MM.1S (cell line): ENCODE data around the gene RPTOR.
"Not testable (repeated sequence)": the region's sequence is repeated elsewhere in the genome, so short reads cannot be mapped to it uniquely, and the experiment has no call there.

Experiments
- DNase-seq: peaks from one replicate; pipeline ENCODE4 v3.0.0-alpha.2; 2015
- H2AFZ ChIP-seq: fragments of 300-600 bp; sonication (generic); 2 replicates; pipeline ENCODE4 v1.6.0; 2016; ENCODE audit warnings: antibody characterized with exemption, low read length
- H3F3A ChIP-seq: fragments of 300-600 bp; sonication (generic); 2 replicates; pipeline ENCODE4 v1.6.1; 2016; ENCODE audit warnings: mild to moderate bottlenecking, antibody characterized with exemption, low read length, moderate library complexity, mixed read lengths; ENCODE audit not compliant: insufficient read depth
- H3K27ac ChIP-seq: fragments of 300-600 bp; sonication (generic); 2 replicates; pipeline ENCODE4 v1.5.1; 2016; ENCODE audit warnings: mild to moderate bottlenecking, low read length
- H3K27me3 ChIP-seq: fragments of 300-600 bp; sonication (generic); replicated peaks from 2 replicates; pipeline ENCODE4 v1.6.0; 2016; ENCODE audit warnings: low read length; ENCODE audit not compliant: insufficient read depth
- H3K36me3 ChIP-seq: fragments of 300-600 bp; sonication (generic); replicated peaks from 2 replicates; pipeline ENCODE4 v1.6.1; 2016; ENCODE audit warnings: mild to moderate bottlenecking, low read length, mixed read lengths; ENCODE audit not compliant: insufficient read depth
- H3K4me1 ChIP-seq: fragments of 300-600 bp; sonication (generic); 2 replicates; pipeline ENCODE4 v1.6.1; 2016; ENCODE audit warnings: low read length, mixed read lengths
- H3K4me2 ChIP-seq: fragments of 300-600 bp; sonication (generic); 2 replicates; pipeline ENCODE4 v1.6.0; 2016; ENCODE audit warnings: low read depth, low read length
- H3K4me3 ChIP-seq: fragments of 300-600 bp; sonication (generic); 2 replicates; pipeline ENCODE4 v1.5.1; 2016; ENCODE audit warnings: low read length, mixed read lengths
- H3K79me2 ChIP-seq: fragments of 300-600 bp; sonication (generic); 2 replicates; pipeline ENCODE4 v1.6.1; 2016; ENCODE audit warnings: mixed run types, low read length, mixed read lengths
- H3K9ac ChIP-seq: fragments of 300-600 bp; sonication (generic); 2 replicates; pipeline ENCODE4 v1.6.1; 2016; ENCODE audit warnings: low read length, mixed read lengths
- H3K9me2 ChIP-seq: fragments of 300-600 bp; sonication (generic); replicated peaks from 2 replicates; pipeline ENCODE4 v1.6.1; 2016; ENCODE audit warnings: mild to moderate bottlenecking, low read length, mixed read lengths; ENCODE audit not compliant: insufficient read depth
- H3K9me3 ChIP-seq: fragments of 300-600 bp; sonication (generic); replicated peaks from 2 replicates; pipeline ENCODE4 v1.6.1; 2016; ENCODE audit warnings: mild to moderate bottlenecking, low read length, mixed read lengths; ENCODE audit not compliant: insufficient read depth
- H4K20me1 ChIP-seq: fragments of 300-600 bp; sonication (generic); 2 replicates; pipeline ENCODE4 v1.6.1; 2016; ENCODE audit warnings: mild to moderate bottlenecking, low read length, moderate library complexity, mixed read lengths; ENCODE audit not compliant: insufficient read depth
- EZH2 ChIP-seq: fragments of 300-600 bp; sonication (generic); optimal IDR thresholded peaks from 2 replicates; pipeline ENCODE3; 2017; ENCODE audit warnings: low read depth, mild to moderate bottlenecking, antibody characterized with exemption, low read length, mixed read lengths
- EZH2phosphoT487 ChIP-seq: fragments of 300-600 bp; sonication (generic); IDR thresholded peaks from 2 replicates; pipeline ENCODE4 v1.6.1; 2018; ENCODE audit warnings: antibody characterized with exemption, low read length
- TF ChIP-seq, protein P1 (sequence below): fragments of 300-600 bp; sonication (generic); IDR thresholded peaks from 2 replicates; pipeline ENCODE4 v1.5.1; 2016; ENCODE audit warnings: antibody characterized with exemption, low read length, mixed read lengths

The RPTOR gene

GRCh38 chr17:80696456-80696855 is 151.8 kb downstream of the RPTOR start:
- TF ChIP-seq EZH2 (no peak), EZH2phosphoT487 (no peak)
- TF ChIP-seq, protein P1, sequence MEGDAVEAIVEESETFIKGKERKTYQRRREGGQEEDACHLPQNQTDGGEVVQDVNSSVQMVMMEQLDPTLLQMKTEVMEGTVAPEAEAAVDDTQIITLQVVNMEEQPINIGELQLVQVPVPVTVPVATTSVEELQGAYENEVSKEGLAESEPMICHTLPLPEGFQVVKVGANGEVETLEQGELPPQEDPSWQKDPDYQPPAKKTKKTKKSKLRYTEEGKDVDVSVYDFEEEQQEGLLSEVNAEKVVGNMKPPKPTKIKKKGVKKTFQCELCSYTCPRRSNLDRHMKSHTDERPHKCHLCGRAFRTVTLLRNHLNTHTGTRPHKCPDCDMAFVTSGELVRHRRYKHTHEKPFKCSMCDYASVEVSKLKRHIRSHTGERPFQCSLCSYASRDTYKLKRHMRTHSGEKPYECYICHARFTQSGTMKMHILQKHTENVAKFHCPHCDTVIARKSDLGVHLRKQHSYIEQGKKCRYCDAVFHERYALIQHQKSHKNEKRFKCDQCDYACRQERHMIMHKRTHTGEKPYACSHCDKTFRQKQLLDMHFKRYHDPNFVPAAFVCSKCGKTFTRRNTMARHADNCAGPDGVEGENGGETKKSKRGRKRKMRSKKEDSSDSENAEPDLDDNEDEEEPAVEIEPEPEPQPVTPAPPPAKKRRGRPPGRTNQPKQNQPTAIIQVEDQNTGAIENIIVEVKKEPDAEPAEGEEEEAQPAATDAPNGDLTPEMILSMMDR, result no peak
- Histone ChIP-seq H3K79me2 (peaks cover 80% of the 10 kb centered on the region), H4K20me1 (no peaks in the 10 kb centered on the region)

GRCh38 chr17:80696964-80697363 is 152.3 kb downstream of the RPTOR start:
- Histone ChIP-seq H3F3A (no peaks in the 10 kb centered on the region), H3K4me2 (no peak overlapping the region), H3K27me3 (no peaks in the 10 kb centered on the region), H3K9me2 (no peaks in the 10 kb centered on the region), H3K4me3 (no peak overlapping the region), H3K9me3 (no peaks in the 10 kb centered on the region), H3K4me1 (no peaks in the 10 kb centered on the region), H4K20me1 (no peaks in the 10 kb centered on the region), H3K9ac (no peak overlapping the region), H3K27ac (no peak overlapping the region), H2AFZ (no peak overlapping the region), H3K36me3 (no peaks in the 10 kb centered on the region), H3K79me2 (peaks cover 83% of the 10 kb centered on the region)
- no peak for DNase-seq
- TF ChIP-seq, protein P1, result no peak
- TF ChIP-seq EZH2 (no peak), EZH2phosphoT487 (no peak)

More at GRCh38 chr17:80696456-80696855, 151.8 kb downstream of the RPTOR start:
- H3K27ac ChIP-seq, result no peak overlapping the region
- H3K9ac ChIP-seq, result no peak overlapping the region
- no peaks in the 10 kb centered on the region for H3K27me3 ChIP-seq
- no peak for DNase-seq
- no peaks in the 10 kb centered on the region for H3K9me3 ChIP-seq
- H3K4me1 ChIP-seq, result peaks cover 2% of the 10 kb centered on the region; the same call in 1 of the 2 replicates
- H3K9me2 ChIP-seq, result no peaks in the 10 kb centered on the region
- no peak overlapping the region for H3K4me2 ChIP-seq
- H3K4me3 ChIP-seq, result no peak overlapping the region
- peaks cover 3% of the 10 kb centered on the region; the same call in 1 of the 2 replicates for H3F3A ChIP-seq
- H3K36me3 ChIP-seq, result no peaks in the 10 kb centered on the region
- no peak overlapping the region for H2AFZ ChIP-seq

GRCh38 chr17:80698297-80698696 is 153.7 kb downstream of the RPTOR start:
- no peak overlapping the region for H2AFZ ChIP-seq
- no peaks in the 10 kb centered on the region for H3K9me3 ChIP-seq
- H3F3A ChIP-seq, result no peaks in the 10 kb centered on the region
- H3K9me2 ChIP-seq, result no peaks in the 10 kb centered on the region
- H3K27me3 ChIP-seq, result no peaks in the 10 kb centered on the region
- no peaks in the 10 kb centered on the region for H4K20me1 ChIP-seq
- no peak overlapping the region for H3K27ac ChIP-seq
- no peak overlapping the region for H3K4me2 ChIP-seq
- no peaks in the 10 kb centered on the region for H3K36me3 ChIP-seq
- H3K9ac ChIP-seq, result no peak overlapping the region
- H3K4me3 ChIP-seq, result no peak overlapping the region
- no peak for TF ChIP-seq EZH2phosphoT487
- TF ChIP-seq EZH2, result no peak
- TF ChIP-seq, protein P1, result no peak
- peaks cover 85% of the 10 kb centered on the region for H3K79me2 ChIP-seq
- no peaks in the 10 kb centered on the region for H3K4me1 ChIP-seq
- DNase-seq, result no peak

DNA sequence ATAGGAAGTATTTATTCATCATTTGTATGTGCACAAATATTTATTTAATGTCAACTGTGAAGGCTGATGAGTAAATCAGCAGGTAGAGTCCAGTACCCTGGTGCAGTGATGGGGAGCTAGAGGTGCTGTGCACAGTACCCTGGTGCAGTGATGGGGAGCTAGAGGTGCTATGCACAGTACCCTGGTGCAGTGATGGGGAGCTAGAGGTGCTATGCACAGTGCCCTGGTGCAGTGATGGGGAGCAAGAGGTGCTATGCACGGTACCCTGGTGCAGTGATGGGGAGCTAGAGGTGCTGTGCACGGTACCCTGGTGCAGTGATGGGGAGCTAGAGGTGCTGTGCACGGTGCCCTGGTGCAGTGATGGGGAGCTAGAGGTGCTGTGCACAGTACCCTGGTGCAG is 154.6 kb downstream of the RPTOR start:
- not testable (repeated sequence) for H3K4me1 ChIP-seq, H2AFZ ChIP-seq, H4K20me1 ChIP-seq, H3K9me3 ChIP-seq, H3K27me3 ChIP-seq, H3K36me3 ChIP-seq, H3F3A ChIP-seq, H3K9ac ChIP-seq, H3K4me2 ChIP-seq, H3K9me2 ChIP-seq, H3K27ac ChIP-seq, H3K4me3 ChIP-seq, DNase-seq
- H3K79me2 ChIP-seq, result peaks cover 83% of the 10 kb centered on the region
